Keratinocyte (primary cell): ENCODE data around the gene HOXB9.

Experiments used
- CTCF ChIP-seq, 3 experiments: IDR thresholded peaks in 1 of 3; conservative IDR thresholded peaks in 1 of 3; optimal IDR thresholded peaks in 1 of 3; 2 replicates in 2 of 3; 3 replicates in 1 of 3; pipeline versions ENCODE3 to v1.5.1; 2011; ENCODE audit warnings: low read length in 3 of 3, mild to moderate bottlenecking in 3 of 3, moderate library complexity in 2 of 3, control low read depth in 1 of 3, inconsistent platforms in 1 of 3; ENCODE audit not compliant: insufficient read depth in 2 of 3; ENCODE audit errors: extremely low read depth in 1 of 3
- EZH2 ChIP-seq: IDR thresholded peaks from one replicate; pipeline ENCODE4 v1.6.1; 2012; ENCODE audit warnings: inconsistent platforms, mild to moderate bottlenecking, low read length, moderate library complexity

- no peak for TF ChIP-seq CTCF (optimal IDR thresholded peaks at IDR 0.05 in 1 of 3, IDR thresholded peaks at IDR 0.05 in 1 of 3, conservative IDR thresholded peaks at IDR 0.05 in 1 of 3; ENCODE audit: extremely low read depth in 1 of 3, insufficient read depth in 2 of 3, low read length in 3 of 3)
- no peak for TF ChIP-seq EZH2
Observed at GRCh38 chr17:48623583-48623982, 2.6 kb downstream of the HOXB9 start.
